Measurements from ENCODE around the gene TCL1B. TPM values are rescaled to one million over a fixed set of nuclear protein-coding genes. Genes with fewer than 3 reads are reported as not detected.

Gene TCL1B
- total and polyA plus RNA-seq, 2 of the 4 experiments (the other 2 are of a cell fraction) = not detected

DNA sequence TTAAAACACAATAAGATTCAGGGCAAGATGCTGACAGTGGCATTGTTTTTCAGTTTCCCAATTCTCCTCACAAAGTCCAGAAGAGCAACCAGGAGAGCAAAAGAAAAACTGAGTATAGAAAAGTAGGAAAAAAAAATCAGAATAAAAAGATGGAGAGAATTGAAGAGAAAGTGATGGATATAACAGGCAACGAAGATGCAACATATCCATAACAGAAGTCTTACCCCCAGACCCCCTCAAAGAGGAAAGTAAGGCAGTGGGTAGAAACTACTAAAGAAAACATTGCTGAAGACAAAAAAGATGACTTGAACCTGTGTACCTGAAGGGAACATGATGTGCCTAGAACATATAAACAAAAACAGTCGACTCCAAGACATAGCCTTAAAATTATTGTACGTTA, 17.1 kb downstream of the TCL1B start:
- DNase-seq (no peak), ATAC-seq (ENCODE audit: low read depth) (no peak)
- no peak overlapping the region for H3K9ac ChIP-seq (ENCODE audit: low read depth, low read length)
- no peak overlapping the region for H3K4me2 ChIP-seq (ENCODE audit: low read depth, low read length)
- H3K79me1 ChIP-seq (ENCODE audit: low read depth in 1 of 2, low read length in 2 of 2) = no peaks in the 10 kb centered on the region
- no peaks in the 10 kb centered on the region for H4K20me1 ChIP-seq (ENCODE audit: insufficient read depth, low read length)
- H2AK9ac ChIP-seq (replicated peaks; ENCODE audit: low read depth, low read length, poor library complexity) = no peak overlapping the region
- in situ Hi-C loops (cut with MboI; ENCODE audit: low sequenced_read_pairs) (no loop called here), intact Hi-C loops (cut with micrococcal nuclease) (no loop called here), dilution Hi-C loops (cut with HindIII; ENCODE audit: low sequenced_read_pairs, unreplicated experiment) (no loop called here)
- no peak overlapping the region for H2BK20ac ChIP-seq (ENCODE audit: low read depth, low read length)
- H3K56ac ChIP-seq (ENCODE audit: extremely low read depth, insufficient read depth, low read length) = no peak overlapping the region
- BruUV-seq (replicated peaks) = no TSS peak
- H2BK15ac ChIP-seq (ENCODE audit: low read depth, low read length) = no peak overlapping the region
- ChIA-PET POLR2A (ENCODE audit: unreplicated experiment) (no interaction called here), CTCF (interaction anchor here (0.5 kb wide), 1 partner anchor 40 kb away, joined by 3 read pairs; no protein-coding TSS in a partner anchor)
- H4K5ac ChIP-seq (ENCODE audit: low read depth, low read length) = no peak overlapping the region
- H3K4me3 ChIP-seq (ENCODE audit: insufficient read depth, low read depth, low read length) = no peak overlapping the region
- no peak overlapping the region for H3K14ac ChIP-seq (replicated peaks; ENCODE audit: low read depth, low read length)
- no peak overlapping the region for H4K91ac ChIP-seq (ENCODE audit: insufficient read depth, low read depth, low read length)
- no peak overlapping the region for H3K23ac ChIP-seq (ENCODE audit: low read depth, low read length)
- no peak overlapping the region for H2AK5ac ChIP-seq (ENCODE audit: low read depth, low read length)
- no peaks in the 10 kb centered on the region for H3K27me3 ChIP-seq (ENCODE audit: control insufficient read depth, insufficient read depth, low read length)
- TF ChIP-seq NFE2L2 (IDR thresholded peaks at IDR 0.05; ENCODE audit: low read depth, low read length) (no peak), MXI1 (IDR thresholded peaks at IDR 0.05; ENCODE audit: borderline replicate concordance, low read depth, low read length) (no peak), MAFK (IDR thresholded peaks at IDR 0.05; ENCODE audit: low read depth, low read length) (no peak), FOS (IDR thresholded peaks at IDR 0.05; ENCODE audit: low read depth, low read length) (no peak), MAZ (IDR thresholded peaks at IDR 0.05; ENCODE audit: borderline replicate concordance, low read depth, low read length) (no peak), CHD1 (IDR thresholded peaks at IDR 0.05; ENCODE audit: low read depth, low read length) (no peak), RCOR1 (IDR thresholded peaks at IDR 0.05; ENCODE audit: insufficient replicate concordance, low read length) (no peak)
- TF ChIP-seq, protein P1, sequence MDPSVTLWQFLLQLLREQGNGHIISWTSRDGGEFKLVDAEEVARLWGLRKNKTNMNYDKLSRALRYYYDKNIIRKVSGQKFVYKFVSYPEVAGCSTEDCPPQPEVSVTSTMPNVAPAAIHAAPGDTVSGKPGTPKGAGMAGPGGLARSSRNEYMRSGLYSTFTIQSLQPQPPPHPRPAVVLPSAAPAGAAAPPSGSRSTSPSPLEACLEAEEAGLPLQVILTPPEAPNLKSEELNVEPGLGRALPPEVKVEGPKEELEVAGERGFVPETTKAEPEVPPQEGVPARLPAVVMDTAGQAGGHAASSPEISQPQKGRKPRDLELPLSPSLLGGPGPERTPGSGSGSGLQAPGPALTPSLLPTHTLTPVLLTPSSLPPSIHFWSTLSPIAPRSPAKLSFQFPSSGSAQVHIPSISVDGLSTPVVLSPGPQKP (IDR thresholded peaks at IDR 0.05; ENCODE audit: borderline replicate concordance, low read depth, low read length) = no peak
- TF ChIP-seq, protein P2, sequence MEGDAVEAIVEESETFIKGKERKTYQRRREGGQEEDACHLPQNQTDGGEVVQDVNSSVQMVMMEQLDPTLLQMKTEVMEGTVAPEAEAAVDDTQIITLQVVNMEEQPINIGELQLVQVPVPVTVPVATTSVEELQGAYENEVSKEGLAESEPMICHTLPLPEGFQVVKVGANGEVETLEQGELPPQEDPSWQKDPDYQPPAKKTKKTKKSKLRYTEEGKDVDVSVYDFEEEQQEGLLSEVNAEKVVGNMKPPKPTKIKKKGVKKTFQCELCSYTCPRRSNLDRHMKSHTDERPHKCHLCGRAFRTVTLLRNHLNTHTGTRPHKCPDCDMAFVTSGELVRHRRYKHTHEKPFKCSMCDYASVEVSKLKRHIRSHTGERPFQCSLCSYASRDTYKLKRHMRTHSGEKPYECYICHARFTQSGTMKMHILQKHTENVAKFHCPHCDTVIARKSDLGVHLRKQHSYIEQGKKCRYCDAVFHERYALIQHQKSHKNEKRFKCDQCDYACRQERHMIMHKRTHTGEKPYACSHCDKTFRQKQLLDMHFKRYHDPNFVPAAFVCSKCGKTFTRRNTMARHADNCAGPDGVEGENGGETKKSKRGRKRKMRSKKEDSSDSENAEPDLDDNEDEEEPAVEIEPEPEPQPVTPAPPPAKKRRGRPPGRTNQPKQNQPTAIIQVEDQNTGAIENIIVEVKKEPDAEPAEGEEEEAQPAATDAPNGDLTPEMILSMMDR (conservative IDR thresholded peaks at IDR 0.05; ENCODE audit: low read depth, low read length) = no peak
- H4K8ac ChIP-seq (ENCODE audit: low read depth in 2 of 2, low read length in 2 of 2) = no peak overlapping the region
- H2BK5ac ChIP-seq (ENCODE audit: low read depth, low read length, poor library complexity, severe bottlenecking) = no peak overlapping the region
- WGBS, 2 experiments (ENCODE audit: extremely low coverage in 2 of 2, insufficient read length in 1 of 2) = no CpG with 5 or more reads among the region's 3 CpGs
- H3K27ac ChIP-seq (ENCODE audit: insufficient read depth, low read length) = no peak overlapping the region
- no peaks in the 10 kb centered on the region for H3K9me3 ChIP-seq (ENCODE audit: control insufficient read depth, insufficient read depth, low read length)
- no peak overlapping the region for H2BK120ac ChIP-seq (ENCODE audit: low read depth, low read length)
- H3K36me3 ChIP-seq (ENCODE audit: control insufficient read depth, insufficient read depth, low read length) = no peaks in the 10 kb centered on the region
- no peak overlapping the region for H2AFZ ChIP-seq (replicated peaks; ENCODE audit: low read length, poor library complexity)
- H3K4ac ChIP-seq (ENCODE audit: low read depth, low read length) = no peak overlapping the region
- no peaks in the 10 kb centered on the region for H3K9me1 ChIP-seq (ENCODE audit: insufficient read depth, low read length)
- no peaks in the 10 kb centered on the region for H3K4me1 ChIP-seq (ENCODE audit: control insufficient read depth, insufficient read depth, low read length)
- H3K18ac ChIP-seq (ENCODE audit: low read depth, low read length) = no peak overlapping the region

All from IMR-90 (cell line).